Heart left ventricle (tissue), 16 donors: ENCODE measurements around the gene TGFBR3L. TPM values are rescaled to one million over a fixed set of nuclear protein-coding genes. Genes with fewer than 3 reads are reported as not detected.
A peak's percentile ranks its signal among the peaks of the same experiment; 100 is the strongest.

Experiments used
- ATAC-seq, 4 donors: fragments of 200-7000 bp; cut with Tn5 transposase; one replicate each; pipeline ENCODE4 v1.9.1; 2020 to 2022; ENCODE audit warnings: moderate library complexity in 4 of 4, mild to moderate bottlenecking in 3 of 4, moderate number of reproducible peaks in 1 of 4
- DNase-seq, 5 donors: peaks; one replicate each; pipeline ENCODE4 v3.0.0-alpha.2; 2020
- H3K27ac ChIP-seq, 12 donors: fragments of 200-600 bp; sonication (generic) in 4 of 12; one replicate each; pipeline versions ENCODE4 v1.5.0 to v1.8.0; 2016 to 2022; ENCODE audit warnings: mild to moderate bottlenecking in 2 of 12
- H3K27me3 ChIP-seq, 9 donors: fragments of 200-600 bp; sonication (generic) in 2 of 9; one replicate each; pipeline versions ENCODE4 v1.5.1 to v1.8.0; 2016 to 2022; ENCODE audit warnings: mild to moderate bottlenecking in 3 of 9
- H3K36me3 ChIP-seq, 9 donors: fragments of 200-600 bp; sonication (generic) in 2 of 9; one replicate each; pipeline versions ENCODE4 v1.5.0 to v1.8.0; 2018 to 2022; ENCODE audit warnings: mild to moderate bottlenecking in 2 of 9
- H3K4me1 ChIP-seq, 12 donors: fragments of 200-600 bp; sonication (generic) in 4 of 12; one replicate each; pipeline versions ENCODE4 v1.5.0 to v1.8.0; 2016 to 2022; ENCODE audit warnings: mild to moderate bottlenecking in 3 of 12
- H3K4me3 ChIP-seq, 12 donors: fragments of 200-600 bp; sonication (generic) in 4 of 12; one replicate each; pipeline versions ENCODE4 v1.5.0 to v1.8.0; 2017 to 2022; ENCODE audit warnings: mild to moderate bottlenecking in 9 of 12, moderate library complexity in 4 of 12
- H3K9me3 ChIP-seq, 12 donors: fragments of 200-600 bp; sonication (generic) in 4 of 12; one replicate each; pipeline versions ENCODE4 v1.5.0 to v1.8.0; 2016 to 2022; ENCODE audit warnings: mild to moderate bottlenecking in 1 of 12
- CTCF ChIP-seq, 12 donors: fragments of 200-600 bp; sonication (generic) in 4 of 12; IDR thresholded peaks; one replicate each; pipeline versions ENCODE4 v1.5.0 to v1.8.0; 2018 to 2022; ENCODE audit warnings: antibody characterized with exemption in 12 of 12, mild to moderate bottlenecking in 5 of 12
- POLR2A ChIP-seq, 2 donors: fragments of 450-650 bp; IDR thresholded peaks; one replicate each; pipeline ENCODE4 v1.6.1; 2017; ENCODE audit warnings: antibody characterized with exemption in 2 of 2, mild to moderate bottlenecking in 2 of 2, moderate library complexity in 2 of 2
- WGBS, 4 donors: extraction: QIAGEN DNeasy Blood & Tissue Kit in 2 of 4; methylation state at CpG; one replicate each; pipeline versions ENCODE4 v1.1.5 to v1.1.7; 2013 to 2018; 5-methylcytosine and 5-hydroxymethylcytosine counted together
- intact Hi-C, 10 donors: fragments of 100-400 bp; cut with DNase I; formaldehyde crosslinking; loops; one replicate each; pipeline versions ENCODE4 v1.11.1 to v1.14.2; 2022
- polyA plus RNA-seq, 2 donors: library from polyadenylated mRNA; stranded (reverse); fragments of 200-250 nt; gene quantifications; one replicate each; pipeline ENCODE4 v1.2.3, GENCODE V29; 2013
- total RNA-seq, 9 donors: library from RNA; depleted of rRNA in 2 of 9; stranded (reverse); fragments of >200 nt in 2 of 9; fragmentation: NEBNext Ultra II Directional in 3 of 9; extraction: Animal tissue kit (Norgen Biotek cat#: 25700) in 3 of 9; gene quantifications; one replicate each; pipeline versions ENCODE4 v1.1.0 to v1.2.4, GENCODE V29; 2016 to 2023
- donor health status: ischemic (EF 13 %, LVEDD 7.1; RV severe dilation, severe dysfunction).
- donor health status: healthy with polysubstance abuse.
- donor health status: DM: no; HTN: yes; CAD: no.
- donor health status: DM: no; HTN: no; CAD: no.
- donor health status: ischemic (EF 25% LVEDD 6.9; RV normal size, moderate dysfunction).
- donor health status: ischemic (EF 25% LVEDD 5.7; RV mildly dilated, moderate dysfunction).
- donor health status: healthy.
- donor health status: DM: yes; HTN: yes; CAD: no.
- donor health status: ischemic (EF 35%, LVEDD 5.7; RV mildly dilated, moderate dysfunction).
- donor health status: nonischemic (EF 11% LVEDD 7.7; RV severe dilation, severe dysfunction).
- donor health status: DM: yes; HTN: yes; CAD: no.
- donor health status: PGD.
- donor health status: ischemic (EF 29% LVEDD 5.4; RV normal size, mild dysfunction).
- donor health status: nonischemic (EF 23%, LVEDD 6.1; RV moderate dilation, normal function).

TGFBR3L gene
- total and polyA plus RNA-seq, 11 donors = 0.76 to 41.2 (median 6.8) TPM

- no peak for TF ChIP-seq POLR2A (IDR thresholded peaks at IDR 0.05)
- no peak for TF ChIP-seq CTCF (IDR thresholded peaks at IDR 0.05)
- H3K27me3 ChIP-seq = peaks cover 4 to 25% (median 10%) of the 10 kb centered on the region in 9 donors
- no peaks in the 10 kb centered on the region for H3K36me3 ChIP-seq
- H3K4me3 ChIP-seq = no peak overlapping the region
- H3K9me3 ChIP-seq = no peaks in the 10 kb centered on the region
- peaks cover 0 to 7% (median 0%) of the 10 kb centered on the region in 12 donors for H3K4me1 ChIP-seq
- intact Hi-C loops = no loop called here
- no peak overlapping the region for H3K27ac ChIP-seq
- 72 to 80% (median 76%) methylated on average over 2 of the region's 2 CpGs for WGBS, 4 donors
- DNase-seq (no peak), ATAC-seq (no peak)
Measured at GRCh38 chr19:7883796-7884570, 30.6 kb upstream of the TGFBR3L start.

GRCh38 chr19:7885818-7886217 is 28.8 kb upstream of the TGFBR3L start:
- Histone ChIP-seq H3K27ac (no peak overlapping the region), H3K4me1 (peaks cover 0 to 7% (median 0%) of the 10 kb centered on the region in 12 donors), H3K9me3 (no peaks in the 10 kb centered on the region), H3K4me3 (no peak overlapping the region), H3K36me3 (no peaks in the 10 kb centered on the region), H3K27me3 (peaks cover 4 to 32% (median 10%) of the 10 kb centered on the region in 9 donors)
- intact Hi-C loops = no loop called here
- WGBS, 4 donors = 86 to 90% (median 89%) methylated on average over 8 of the region's 8 CpGs
- ATAC-seq (no peak), DNase-seq (no peak)
- TF ChIP-seq POLR2A (IDR thresholded peaks at IDR 0.05) = no peak

GRCh38 chr19:7887408-7888144 is 27.1 kb upstream of the TGFBR3L start:
- H3K27me3 ChIP-seq = peaks cover 4 to 32% (median 10%) of the 10 kb centered on the region in 9 donors
- H3K9me3 ChIP-seq = no peaks in the 10 kb centered on the region
- ATAC-seq = no peak
- intact Hi-C loops = no loop called here
- no peaks in the 10 kb centered on the region for H3K36me3 ChIP-seq
- H3K4me1 ChIP-seq = peaks cover 0 to 7% (median 0%) of the 10 kb centered on the region in 12 donors
- TF ChIP-seq CTCF (IDR thresholded peaks at IDR 0.05) = no peak
- TF ChIP-seq POLR2A (IDR thresholded peaks at IDR 0.05) = no peak
- H3K4me3 ChIP-seq = no peak overlapping the region
- H3K27ac ChIP-seq = no peak overlapping the region
- no peak for DNase-seq
- WGBS, 4 donors = 79 to 83% (median 80%) methylated on average over 13 to 16 of the region's 16 CpGs

GRCh38 chr19:7888145-7888825 is 26.3 kb upstream of the TGFBR3L start, which contains the start of gene LRRC8E:
TSS of gene LRRC8E (plus strand) at chr19:7888510. CDS start at chr19:7895604, 7,094 bp downstream.
- Histone ChIP-seq H3K27me3 (peaks cover 4 to 34% (median 10%) of the 10 kb centered on the region in 9 donors), H3K27ac (no peak within 1 kb of the TSS), H3K36me3 (no peaks in the 10 kb centered on the region), H3K9me3 (no peaks in the 10 kb centered on the region), H3K4me3 (peak within 1 kb of the TSS; percentile 1 to 52 (median 36)), H3K4me1 (peaks cover 0 to 7% (median 0%) of the 10 kb centered on the region in 12 donors)
- intact Hi-C loops = no loop called here
- DNase-seq (peak in 2 of 5 donors; percentile 25 to 56), ATAC-seq (peak in 3 of 4 donors; percentile 52 to 93 (median 85))
- TF ChIP-seq POLR2A (IDR thresholded peaks at IDR 0.05) (no peak), CTCF (IDR thresholded peaks at IDR 0.05) (no peak)
- 9 to 35% (median 15%) methylated on average over 9 to 53 of the region's 53 CpGs for WGBS, 4 donors
